ENCODE data around the gene SLC9A1. TPM values are rescaled to one million over a fixed set of nuclear protein-coding genes. Genes with fewer than 3 reads are reported as not detected.

The SLC9A1 gene
- total RNA-seq, 2 donors from 2014 or later, result 22.9 to 30.4 TPM

DNA sequence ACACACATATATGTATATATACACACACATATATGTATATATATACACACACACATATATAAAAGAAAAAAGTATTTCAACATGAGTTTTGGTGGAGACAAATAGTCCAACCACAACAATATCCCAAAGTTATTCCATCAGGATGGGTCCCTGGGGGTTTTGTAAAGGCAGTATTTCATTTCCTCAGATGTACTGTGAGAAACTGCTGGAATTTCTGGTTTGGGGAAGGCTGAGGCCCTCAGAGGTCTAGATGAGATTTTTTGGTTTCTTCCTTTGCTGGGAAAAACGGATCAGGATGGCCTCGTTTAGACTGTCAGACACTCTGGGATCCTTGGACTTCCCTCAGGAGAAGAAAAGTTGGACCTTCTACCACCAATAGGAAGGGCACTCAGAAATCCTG, 105.8 kb downstream of the SLC9A1 start:
- Histone ChIP-seq H3K36me3 (no peaks in the 10 kb centered on the region), H3K27me3 (replicated peaks; ENCODE audit: insufficient read depth) (no peaks in the 10 kb centered on the region), H3K4me1 (replicated peaks) (no peaks in the 10 kb centered on the region), H3K4me3 (no peak overlapping the region), H3K27ac (no peak overlapping the region), H3K9me3 (no peaks in the 10 kb centered on the region)
- no peak for DNase-seq (ENCODE audit: low spot score)
- TF ChIP-seq POLR2AphosphoS5 (IDR thresholded peaks at IDR 0.05), result no peak
- no peak for TF ChIP-seq POLR2A (IDR thresholded peaks at IDR 0.05)
- TF ChIP-seq, protein P1, sequence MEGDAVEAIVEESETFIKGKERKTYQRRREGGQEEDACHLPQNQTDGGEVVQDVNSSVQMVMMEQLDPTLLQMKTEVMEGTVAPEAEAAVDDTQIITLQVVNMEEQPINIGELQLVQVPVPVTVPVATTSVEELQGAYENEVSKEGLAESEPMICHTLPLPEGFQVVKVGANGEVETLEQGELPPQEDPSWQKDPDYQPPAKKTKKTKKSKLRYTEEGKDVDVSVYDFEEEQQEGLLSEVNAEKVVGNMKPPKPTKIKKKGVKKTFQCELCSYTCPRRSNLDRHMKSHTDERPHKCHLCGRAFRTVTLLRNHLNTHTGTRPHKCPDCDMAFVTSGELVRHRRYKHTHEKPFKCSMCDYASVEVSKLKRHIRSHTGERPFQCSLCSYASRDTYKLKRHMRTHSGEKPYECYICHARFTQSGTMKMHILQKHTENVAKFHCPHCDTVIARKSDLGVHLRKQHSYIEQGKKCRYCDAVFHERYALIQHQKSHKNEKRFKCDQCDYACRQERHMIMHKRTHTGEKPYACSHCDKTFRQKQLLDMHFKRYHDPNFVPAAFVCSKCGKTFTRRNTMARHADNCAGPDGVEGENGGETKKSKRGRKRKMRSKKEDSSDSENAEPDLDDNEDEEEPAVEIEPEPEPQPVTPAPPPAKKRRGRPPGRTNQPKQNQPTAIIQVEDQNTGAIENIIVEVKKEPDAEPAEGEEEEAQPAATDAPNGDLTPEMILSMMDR (IDR thresholded peaks at IDR 0.05), result no peak
- intact Hi-C loops (cut with DNase I), result loop anchor here (10.0 kb wide), 1 partner anchor 346 kb away; the partner anchor contains the start of gene GPR3
- WGBS, result 71% methylated on average over 2 of the region's 2 CpGs

Other genes with a start within 250 kb of the SLC9A1 start
- gene NR0B2, start 241.2 kb downstream of the SLC9A1 start, total RNA-seq, result not detected
- 10 to 100 TPM; 65.4 to 66.3 TPM for gene NUDC, start 233.4 kb downstream of the SLC9A1 start, total RNA-seq
- 10 to 100 TPM; 14.0 to 42.8 TPM for gene KDF1, start 194.7 kb downstream of the SLC9A1 start, total RNA-seq
- 10 to 100 TPM; 21.1 to 30.6 TPM for gene TRNP1, start 161.4 kb downstream of the SLC9A1 start, total RNA-seq
- 10 to 100 TPM; 19.1 to 19.9 TPM for gene TENT5B, start 142.3 kb downstream of the SLC9A1 start, total RNA-seq
- 10 to 100 TPM; 45.1 to 56.1 TPM for gene WDTC1, start 79.5 kb upstream of the SLC9A1 start, total RNA-seq
- 10 to 100 TPM; 49.6 to 59.5 TPM for gene TMEM222, start 167.0 kb upstream of the SLC9A1 start, total RNA-seq
- gene SYTL1, start 186.9 kb upstream of the SLC9A1 start, total RNA-seq, result 100 to 1,000 TPM in 1 of 2 donors, 10 to 100 TPM in 1; 94.7 to 217 TPM
- 10 to 100 TPM; 38.6 to 60.7 TPM for gene MAP3K6, start 211.8 kb upstream of the SLC9A1 start, total RNA-seq
- gene FCN3, start 219.7 kb upstream of the SLC9A1 start, total RNA-seq, result 10 to 100 TPM in 1 of 2 donors, under 1 TPM in 1; 0.82 to 15.6 TPM
- gene CD164L2, start 228.2 kb upstream of the SLC9A1 start, total RNA-seq, result 1 to 10 TPM; 1.8 to 3.6 TPM
- gene GPR3, start 237.5 kb upstream of the SLC9A1 start, total RNA-seq, result under 1 TPM; 0.14 to 0.57 TPM